DOHH2 (cell line): ENCODE measurements around the gene SNRPB2.

Experiments
- H3F3A ChIP-seq: fragments of 200-600 bp; sonication (generic), shearing (Covaris generic); 2 replicates; pipeline ENCODE4 v1.6.0; 2016; ENCODE audit warnings: antibody characterized with exemption, mild to moderate bottlenecking; ENCODE audit not compliant: control insufficient read depth, insufficient read depth
- H3K27ac ChIP-seq: fragments of 200-600 bp; sonication (generic); 2 replicates; pipeline ENCODE4 v1.5.1; 2014; ENCODE audit warnings: low read depth, mild to moderate bottlenecking, low read length, moderate library complexity
- H3K27me3 ChIP-seq: fragments of 200-600 bp; sonication (generic); 2 replicates; pipeline ENCODE4 v1.6.1; 2014; ENCODE audit warnings: mild to moderate bottlenecking, low read length, mixed read lengths; ENCODE audit not compliant: control insufficient read depth
- H3K36me3 ChIP-seq: fragments of 200-600 bp; sonication (generic); 2 replicates; pipeline ENCODE4 v1.6.1; 2014; ENCODE audit warnings: mild to moderate bottlenecking, low read length, moderate library complexity, mixed read lengths; ENCODE audit not compliant: control insufficient read depth
- H3K4me1 ChIP-seq: fragments of 200-600 bp; sonication (generic); 2 replicates; pipeline ENCODE4 v1.6.1; 2014; ENCODE audit warnings: mild to moderate bottlenecking, low read length, mixed read lengths; ENCODE audit not compliant: control insufficient read depth
- H3K4me2 ChIP-seq: fragments of 200-600 bp; sonication (generic); 2 replicates; pipeline ENCODE4 v1.6.0; 2014; ENCODE audit warnings: mild to moderate bottlenecking, low read length, moderate library complexity
- H3K4me3 ChIP-seq: fragments of 200-600 bp; sonication (generic); 2 replicates; pipeline ENCODE4 v1.5.1; 2014; ENCODE audit warnings: mild to moderate bottlenecking, low read length, mixed read lengths
- H3K79me2 ChIP-seq: fragments of 200-600 bp; sonication (generic); 2 replicates; pipeline ENCODE4 v1.6.1; 2014; ENCODE audit warnings: mild to moderate bottlenecking, low read length, mixed read lengths; ENCODE audit not compliant: control insufficient read depth
- H3K9me2 ChIP-seq: fragments of 200-600 bp; sonication (generic); replicated peaks from 2 replicates; pipeline ENCODE4 v1.6.1; 2014; ENCODE audit warnings: mild to moderate bottlenecking, low read length, mixed read lengths; ENCODE audit not compliant: control insufficient read depth
- H3K9me3 ChIP-seq: fragments of 200-600 bp; sonication (generic); 2 replicates; pipeline ENCODE4 v1.6.1; 2014; ENCODE audit warnings: antibody characterized with exemption, low read length, mixed read lengths; ENCODE audit not compliant: control insufficient read depth, insufficient read depth
- H4K20me1 ChIP-seq: fragments of 200-600 bp; sonication (generic); 2 replicates; pipeline ENCODE4 v1.6.0; 2014; ENCODE audit warnings: low read depth, mild to moderate bottlenecking, antibody characterized with exemption, low read length, moderate library complexity; ENCODE audit not compliant: control insufficient read depth, insufficient read depth
- CTCF ChIP-seq: fragments of 200-600 bp; sonication (generic); IDR thresholded peaks from one replicate; pipeline ENCODE4 v1.5.1; 2014; ENCODE audit warnings: antibody characterized with exemption, mild to moderate bottlenecking, low read depth, low read length; ENCODE audit not compliant: poor library complexity, severe bottlenecking
- EZH2phosphoT487 ChIP-seq: fragments of 200-600 bp; sonication (generic); IDR thresholded peaks from 2 replicates; pipeline ENCODE4 v1.6.1; 2017; ENCODE audit warnings: borderline replicate concordance, mild to moderate bottlenecking, antibody characterized with exemption, low read length, moderate library complexity, mixed read lengths

SNRPB2 gene

GRCh38 chr20:16745204-16745603 is 15.4 kb downstream of the SNRPB2 start:
- Histone ChIP-seq H3K4me3 (no peak overlapping the region), H3K4me2 (no peak overlapping the region), H3K9me2 (no peaks in the 10 kb centered on the region), H4K20me1 (no peaks in the 10 kb centered on the region), H3F3A (no peaks in the 10 kb centered on the region), H3K4me1 (no peaks in the 10 kb centered on the region), H3K36me3 (peaks cover 23% of the 10 kb centered on the region), H3K27ac (no peak overlapping the region), H3K9me3 (no peaks in the 10 kb centered on the region), H3K79me2 (no peaks in the 10 kb centered on the region), H3K27me3 (no peaks in the 10 kb centered on the region)
- TF ChIP-seq EZH2phosphoT487, result no peak
- no peak for TF ChIP-seq CTCF

DNA sequence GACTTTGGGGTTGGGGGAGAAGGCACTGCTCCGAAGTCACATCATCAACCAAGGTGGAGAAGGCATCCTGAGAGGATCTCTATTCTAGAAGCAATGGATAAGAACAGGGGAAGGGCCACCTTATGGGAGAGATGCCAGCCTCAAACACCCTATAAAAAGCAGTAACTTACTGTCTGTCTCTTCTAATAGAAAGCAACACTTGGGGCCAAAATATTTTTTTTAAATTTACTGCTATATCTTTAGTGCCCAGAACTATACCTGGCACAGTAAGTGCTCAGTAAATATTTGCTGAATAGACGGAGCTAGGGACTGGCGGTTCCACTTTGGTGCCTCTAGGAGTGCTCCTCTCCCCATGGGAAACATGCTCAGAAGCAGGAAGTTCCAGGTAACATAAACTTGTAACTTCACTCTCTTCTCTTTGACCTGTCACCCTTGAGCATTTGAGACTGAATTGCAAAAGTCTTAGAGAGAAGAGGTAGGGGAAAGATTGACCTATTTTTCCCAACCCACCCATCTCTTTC is 17.5 kb downstream of the SNRPB2 start:
- H3K79me2 ChIP-seq, result no peaks in the 10 kb centered on the region
- H3K36me3 ChIP-seq, result peaks cover 3% of the 10 kb centered on the region; the same call in 1 of the 2 replicates
- no peaks in the 10 kb centered on the region for H3K9me2 ChIP-seq
- no peaks in the 10 kb centered on the region for H3K4me1 ChIP-seq
- H3F3A ChIP-seq, result no peaks in the 10 kb centered on the region
- no peak overlapping the region for H3K4me3 ChIP-seq
- H4K20me1 ChIP-seq, result no peaks in the 10 kb centered on the region
- no peaks in the 10 kb centered on the region for H3K27me3 ChIP-seq
- no peaks in the 10 kb centered on the region for H3K9me3 ChIP-seq
- no peak overlapping the region for H3K27ac ChIP-seq
- TF ChIP-seq EZH2phosphoT487 (no peak), CTCF (no peak)
- H3K4me2 ChIP-seq, result no peak overlapping the region

- no peaks in the 10 kb centered on the region for H3K9me3 ChIP-seq
- H3K27me3 ChIP-seq, result no peaks in the 10 kb centered on the region
- H4K20me1 ChIP-seq, result no peaks in the 10 kb centered on the region
- no peak within 1 kb of the TSS for H3K4me2 ChIP-seq
- H3F3A ChIP-seq, result no peaks in the 10 kb centered on the region
- H3K4me3 ChIP-seq, result no peak within 1 kb of the TSS
- TF ChIP-seq EZH2phosphoT487, result no peak
- TF ChIP-seq CTCF, result no peak
- no peaks in the 10 kb centered on the region for H3K79me2 ChIP-seq
- no peak within 1 kb of the TSS for H3K27ac ChIP-seq
- H3K36me3 ChIP-seq, result no peaks in the 10 kb centered on the region
- no peaks in the 10 kb centered on the region for H3K4me1 ChIP-seq
- H3K9me2 ChIP-seq, result no peaks in the 10 kb centered on the region
Observed at GRCh38 chr20:16748308-16748900, 18.6 kb downstream of the SNRPB2 start, which contains the start of gene OTOR. TSS of gene OTOR (plus strand) at chr20:16748358. CDS start at chr20:16748402, 44 bp downstream.
